HepG2 (cell line): ENCODE measurements around the gene SCG2. TPM values are rescaled to one million over a fixed set of nuclear protein-coding genes. Genes with fewer than 3 reads are reported as not detected.

ENCODE experiments used
- ATAC-seq: fragments of 200-7000 bp; cut with Tn5 transposase; 3 replicates; pipeline ENCODE4 v1.9.1; 2020; ENCODE audit warnings: mild to moderate bottlenecking, moderate library complexity
- BruUV-seq: library from RNA; stranded (reverse); fragments of 400-500 nt; replicated peaks from 2 replicates; lab custom pipeline; 2021; lab: Mats Ljungman, UMichigan
- CTCF ChIA-PET: fragments of 300-600 bp; formaldehyde crosslinking; extraction: SDS; loops from one replicate; lab custom pipeline; 2021; ENCODE audit warnings: low total read pairs, inconsistent platforms, low intra/inter-chr PET ratio; lab: Yijun Ruan, JAX
- POLR2A ChIA-PET: fragments of 350-600 bp; sonication (Branson Sonifier 250); formaldehyde crosslinking; loops from one replicate; lab custom pipeline; 2020; ENCODE audit warnings: antibody characterized with exemption, inconsistent platforms; lab: Yijun Ruan, JAX
- DNase-seq: peaks from one replicate; pipeline ENCODE4 v3.0.0-alpha.2; 2015; ENCODE audit warnings: low spot score
- FAIRE-seq: peaks from 3 replicates; lab custom pipeline; 2011; peaks lifted over from hg19 to GRCh38; lab: Jason Lieb, UNC
- H2AFZ ChIP-seq: one replicate; pipeline ENCODE4 v1.6.1; 2011; ENCODE audit warnings: low read length, inconsistent platforms
- H3K27ac ChIP-seq: fragments of 300-600 bp; 3 replicates; pipeline ENCODE4 v1.8.0; 2011; ENCODE audit warnings: mixed run types, mild to moderate bottlenecking, mixed read lengths, low read length, inconsistent platforms; ENCODE audit not compliant: insufficient read depth; ENCODE audit errors: extremely low read length
- H3K27me3 ChIP-seq, 2 experiments: fragments of 200-600 bp in 1 of 2; 2 replicates in 1 of 2; 3 replicates in 1 of 2; pipeline versions ENCODE4 v1.6.0 to v1.8.0; 2011; ENCODE audit warnings: low read length in 2 of 2, mild to moderate bottlenecking in 2 of 2, moderate library complexity in 2 of 2, inconsistent platforms in 1 of 2; ENCODE audit not compliant: insufficient read depth in 2 of 2, control insufficient read depth in 1 of 2
- H3K36me3 ChIP-seq, 2 experiments: fragments of 200-600 bp in 1 of 2; replicated peaks in 1 of 2; 2 replicates in 1 of 2; 3 replicates in 1 of 2; pipeline versions ENCODE4 v1.5.1 to v1.8.0; 2011; ENCODE audit warnings: low read length in 2 of 2, inconsistent platforms in 1 of 2; ENCODE audit not compliant: insufficient read depth in 2 of 2, control insufficient read depth in 1 of 2
- H3K4me1 ChIP-seq: 2 replicates; pipeline ENCODE4 v1.5.1; 2012; ENCODE audit warnings: low read length, inconsistent platforms; ENCODE audit not compliant: insufficient read depth
- H3K4me2 ChIP-seq: 2 replicates; pipeline ENCODE4 v1.6.0; 2011; ENCODE audit warnings: low read depth, low read length, inconsistent platforms
- H3K4me3 ChIP-seq, 3 experiments: fragments of 200-600 bp in 1 of 3; sonication (generic), shearing (Covaris generic) in 1 of 3; replicated peaks in 1 of 3; 2 replicates each; pipeline ENCODE4 v1.5.1; 2011 to 2016; ENCODE audit warnings: low read length in 3 of 3, inconsistent platforms in 2 of 3, low read depth in 2 of 3, mild to moderate bottlenecking in 2 of 3, control low read depth in 1 of 3, mixed read lengths in 1 of 3; ENCODE audit not compliant: insufficient read depth in 1 of 3
- H3K79me2 ChIP-seq: one replicate; pipeline ENCODE4 v1.6.1; 2011; ENCODE audit warnings: low read length, inconsistent platforms; ENCODE audit not compliant: insufficient read depth
- H3K9ac ChIP-seq: 2 replicates; pipeline ENCODE4 v1.6.0; 2011; ENCODE audit warnings: mild to moderate bottlenecking, low read depth, low read length, inconsistent platforms; ENCODE audit not compliant: insufficient read depth
- H3K9me3 ChIP-seq: 2 replicates; pipeline ENCODE4 v1.5.1; 2012; ENCODE audit warnings: mild to moderate bottlenecking, low read length
- H4K20me1 ChIP-seq: 2 replicates; pipeline ENCODE4 v1.6.0; 2011; ENCODE audit warnings: inconsistent platforms, mild to moderate bottlenecking, low read length, moderate library complexity; ENCODE audit not compliant: insufficient read depth
- CC2D1A ChIP-seq: sonication (generic); formaldehyde crosslinking; IDR thresholded peaks from 2 replicates; pipeline ENCODE4 v1.8.1; 2023; ENCODE audit warnings: mild to moderate bottlenecking, missing genetic modification reagents
- HOXD1 ChIP-seq: sonication (generic); formaldehyde crosslinking; IDR thresholded peaks from 2 replicates; pipeline ENCODE4 v1.5.0; 2020; ENCODE audit warnings: missing genetic modification reagents
- KDM5A ChIP-seq: fragments of 200-600 bp; sonication (generic); IDR thresholded peaks from 2 replicates; pipeline ENCODE4 v1.7.0; 2018; ENCODE audit warnings: antibody characterized with exemption, mild to moderate bottlenecking, low read length, borderline replicate concordance
- NR1H2 ChIP-seq: sonication (generic); formaldehyde crosslinking; IDR thresholded peaks from 2 replicates; pipeline ENCODE4 v1.8.1; 2022; ENCODE audit warnings: low read depth, missing genetic modification reagents, borderline replicate concordance
- PLRG1 ChIP-seq: fragments of 450-650 bp; conservative IDR thresholded peaks from 2 replicates; pipeline ENCODE4 v1.6.1; 2016
- PRMT3 ChIP-seq: sonication (generic); formaldehyde crosslinking; IDR thresholded peaks from 2 replicates; pipeline ENCODE4 v1.8.1; 2022; ENCODE audit warnings: low read depth, mild to moderate bottlenecking, moderate library complexity, missing genetic modification reagents, borderline replicate concordance
- ZKSCAN8 ChIP-seq: IDR thresholded peaks from 2 replicates; pipeline ENCODE4 v1.6.1; 2016; ENCODE audit warnings: borderline replicate concordance, missing genetic modification reagents, missing compliant biosample characterization
- ZNF468 ChIP-seq: sonication (generic); formaldehyde crosslinking; IDR thresholded peaks from 2 replicates; pipeline ENCODE4 v1.8.0; 2022; ENCODE audit warnings: mild to moderate bottlenecking, moderate library complexity, missing genetic modification reagents
- ZNF563 ChIP-seq: sonication (generic); formaldehyde crosslinking; IDR thresholded peaks from 2 replicates; pipeline ENCODE4 v1.8.0; 2022; ENCODE audit warnings: mild to moderate bottlenecking, moderate library complexity, missing genetic modification reagents
- ZSCAN20 ChIP-seq: sonication (generic); formaldehyde crosslinking; IDR thresholded peaks from 2 replicates; pipeline ENCODE4 v1.4.0; 2020; ENCODE audit warnings: missing genetic modification reagents, mild to moderate bottlenecking, borderline replicate concordance
- WGBS: methylation state at CpG from one replicate; pipeline ENCODE4 v1.1.6; 2017; ENCODE audit warnings: low lambda C conversion rate; 5-methylcytosine and 5-hydroxymethylcytosine counted together
- in situ Hi-C: cut with HindIII; loops from 2 replicates; pipeline ENCODE4 v1.10.0; 2017; ENCODE audit warnings: low pct_unique_long_range_greater_than_20kb; ENCODE audit not compliant: extremely low pct_ligation_motif_present
- intact Hi-C: fragments of 100-400 bp; cut with micrococcal nuclease; formaldehyde crosslinking; loops from one replicate; pipeline ENCODE4 v1.10.0; 2022; ENCODE audit not compliant: unreplicated experiment
- polyA plus RNA-seq, 8 experiments: library from polyadenylated mRNA; depleted of rRNA in 3 of 8; stranded (reverse) in 7 of 8; unstranded in 1 of 8; fragments of >200 nt; fragmentation: Illumina TruSeq in 4 of 8; extraction: Trizol in 4 of 8; gene quantifications; 2 replicates each; pipeline versions ENCODE4 v1.2.1 to v1.2.3, GENCODE V29; 2011 to 2016; ENCODE audit warnings: low read depth in 4 of 8, missing spikeins in 1 of 8, mixed read lengths in 1 of 8; ENCODE audit not compliant: insufficient read depth in 1 of 8
- total RNA-seq, 5 experiments: library from RNA; depleted of rRNA; stranded (reverse); fragments of >200 nt; fragmentation: Illumina TruSeq; extraction: Trizol; gene quantifications; 2 replicates each; pipeline ENCODE4 v1.2.3, GENCODE V29; 2016; ENCODE audit warnings: low read depth in 1 of 5
- TF ChIP-seq, protein P1 (sequence below): fragments of 450-650 bp; IDR thresholded peaks from 2 replicates; pipeline ENCODE4 v1.6.1; 2017; ENCODE audit warnings: mild to moderate bottlenecking
- TF ChIP-seq, protein P2 (sequence below): sonication (generic); formaldehyde crosslinking; IDR thresholded peaks from 2 replicates; pipeline ENCODE4 v1.4.0; 2020; ENCODE audit warnings: missing genetic modification reagents
- TF ChIP-seq, protein P3 (sequence below): sonication (generic); formaldehyde crosslinking; IDR thresholded peaks from 2 replicates; pipeline ENCODE4 v1.5.1; 2020; ENCODE audit warnings: mild to moderate bottlenecking, missing genetic modification reagents, moderate library complexity

SCG2 gene
- total and polyA plus RNA-seq, 2 of the 13 experiments (the other 11 are each of a cell fraction or from before 2014, with no cell fraction given): not detected

DNA sequence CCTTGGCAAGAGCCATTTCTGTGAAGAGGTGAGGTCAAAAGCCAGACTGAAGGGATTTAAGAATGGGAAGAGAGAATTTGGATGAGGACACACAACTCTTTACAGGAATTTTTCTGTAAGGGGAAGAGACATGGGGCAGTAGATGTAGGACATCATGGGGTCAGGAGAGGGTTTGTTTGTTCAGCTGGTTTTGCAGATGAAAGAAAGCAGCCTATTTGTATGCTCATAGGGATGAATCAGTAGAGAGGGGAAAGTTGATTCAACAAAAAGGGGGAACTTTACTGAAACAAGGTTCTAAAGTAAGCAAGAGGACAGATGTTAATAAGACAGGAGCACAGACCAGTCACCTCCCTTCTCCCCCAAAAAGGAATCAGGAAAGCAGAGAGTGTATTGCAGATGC is 11.2 kb downstream of the SCG2 start (continued):
- TF ChIP-seq, protein P1, sequence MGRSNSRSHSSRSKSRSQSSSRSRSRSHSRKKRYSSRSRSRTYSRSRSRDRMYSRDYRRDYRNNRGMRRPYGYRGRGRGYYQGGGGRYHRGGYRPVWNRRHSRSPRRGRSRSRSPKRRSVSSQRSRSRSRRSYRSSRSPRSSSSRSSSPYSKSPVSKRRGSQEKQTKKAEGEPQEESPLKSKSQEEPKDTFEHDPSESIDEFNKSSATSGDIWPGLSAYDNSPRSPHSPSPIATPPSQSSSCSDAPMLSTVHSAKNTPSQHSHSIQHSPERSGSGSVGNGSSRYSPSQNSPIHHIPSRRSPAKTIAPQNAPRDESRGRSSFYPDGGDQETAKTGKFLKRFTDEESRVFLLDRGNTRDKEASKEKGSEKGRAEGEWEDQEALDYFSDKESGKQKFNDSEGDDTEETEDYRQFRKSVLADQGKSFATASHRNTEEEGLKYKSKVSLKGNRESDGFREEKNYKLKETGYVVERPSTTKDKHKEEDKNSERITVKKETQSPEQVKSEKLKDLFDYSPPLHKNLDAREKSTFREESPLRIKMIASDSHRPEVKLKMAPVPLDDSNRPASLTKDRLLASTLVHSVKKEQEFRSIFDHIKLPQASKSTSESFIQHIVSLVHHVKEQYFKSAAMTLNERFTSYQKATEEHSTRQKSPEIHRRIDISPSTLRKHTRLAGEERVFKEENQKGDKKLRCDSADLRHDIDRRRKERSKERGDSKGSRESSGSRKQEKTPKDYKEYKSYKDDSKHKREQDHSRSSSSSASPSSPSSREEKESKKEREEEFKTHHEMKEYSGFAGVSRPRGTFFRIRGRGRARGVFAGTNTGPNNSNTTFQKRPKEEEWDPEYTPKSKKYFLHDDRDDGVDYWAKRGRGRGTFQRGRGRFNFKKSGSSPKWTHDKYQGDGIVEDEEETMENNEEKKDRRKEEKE: no peak
- TF ChIP-seq PRMT3 (CRISPR knock-in tag) (no peak), PLRG1 (no peak), ZSCAN20 (CRISPR knock-in tag) (no peak), CC2D1A (CRISPR knock-in tag) (no peak), ZKSCAN8 (CRISPR knock-in tag) (no peak), NR1H2 (CRISPR knock-in tag) (no peak), HOXD1 (CRISPR knock-in tag) (no peak)
- TF ChIP-seq, protein P2, sequence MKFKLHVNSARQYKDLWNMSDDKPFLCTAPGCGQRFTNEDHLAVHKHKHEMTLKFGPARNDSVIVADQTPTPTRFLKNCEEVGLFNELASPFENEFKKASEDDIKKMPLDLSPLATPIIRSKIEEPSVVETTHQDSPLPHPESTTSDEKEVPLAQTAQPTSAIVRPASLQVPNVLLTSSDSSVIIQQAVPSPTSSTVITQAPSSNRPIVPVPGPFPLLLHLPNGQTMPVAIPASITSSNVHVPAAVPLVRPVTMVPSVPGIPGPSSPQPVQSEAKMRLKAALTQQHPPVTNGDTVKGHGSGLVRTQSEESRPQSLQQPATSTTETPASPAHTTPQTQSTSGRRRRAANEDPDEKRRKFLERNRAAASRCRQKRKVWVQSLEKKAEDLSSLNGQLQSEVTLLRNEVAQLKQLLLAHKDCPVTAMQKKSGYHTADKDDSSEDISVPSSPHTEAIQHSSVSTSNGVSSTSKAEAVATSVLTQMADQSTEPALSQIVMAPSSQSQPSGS: no peak

DNA sequence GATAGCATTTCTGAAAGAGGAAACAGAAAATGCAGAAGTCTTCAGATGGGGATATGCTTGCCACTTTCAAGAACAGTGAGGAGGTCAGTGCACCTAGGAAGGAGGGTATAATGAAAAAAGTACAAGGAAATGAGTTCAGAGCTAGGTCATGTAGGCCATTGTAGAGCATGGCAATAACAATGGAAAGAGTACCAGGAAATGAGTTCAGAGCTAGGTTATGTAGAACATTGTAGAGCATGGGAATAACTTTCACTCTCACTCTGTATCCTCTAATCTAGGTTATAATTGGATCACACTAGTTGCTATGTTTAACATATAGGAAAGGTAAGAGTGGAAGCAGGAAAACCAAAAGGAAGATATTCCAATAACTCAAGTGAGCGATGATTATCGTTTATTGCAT is 12.3 kb downstream of the SCG2 start:
- intact Hi-C loops (no loop called here), in situ Hi-C loops (no loop called here)
- no peak overlapping the region for H3K27ac ChIP-seq
- no peak overlapping the region for H2AFZ ChIP-seq
- H3K9ac ChIP-seq: no peak overlapping the region
- no peak overlapping the region for H3K4me3 ChIP-seq
- H3K27me3 ChIP-seq: no peaks in the 10 kb centered on the region
- WGBS: 10% methylated on average over 2 of the region's 2 CpGs
- ChIA-PET CTCF (no interaction called here), POLR2A (no interaction called here)
- FAIRE-seq (no peak), ATAC-seq (no peak), DNase-seq (no peak)
- no peaks in the 10 kb centered on the region for H3K36me3 ChIP-seq
- H3K79me2 ChIP-seq: no peaks in the 10 kb centered on the region
- H4K20me1 ChIP-seq: no peaks in the 10 kb centered on the region
- no TSS peak for BruUV-seq
- no peaks in the 10 kb centered on the region for H3K4me1 ChIP-seq
- H3K4me2 ChIP-seq: no peak overlapping the region
- TF ChIP-seq, protein P3, sequence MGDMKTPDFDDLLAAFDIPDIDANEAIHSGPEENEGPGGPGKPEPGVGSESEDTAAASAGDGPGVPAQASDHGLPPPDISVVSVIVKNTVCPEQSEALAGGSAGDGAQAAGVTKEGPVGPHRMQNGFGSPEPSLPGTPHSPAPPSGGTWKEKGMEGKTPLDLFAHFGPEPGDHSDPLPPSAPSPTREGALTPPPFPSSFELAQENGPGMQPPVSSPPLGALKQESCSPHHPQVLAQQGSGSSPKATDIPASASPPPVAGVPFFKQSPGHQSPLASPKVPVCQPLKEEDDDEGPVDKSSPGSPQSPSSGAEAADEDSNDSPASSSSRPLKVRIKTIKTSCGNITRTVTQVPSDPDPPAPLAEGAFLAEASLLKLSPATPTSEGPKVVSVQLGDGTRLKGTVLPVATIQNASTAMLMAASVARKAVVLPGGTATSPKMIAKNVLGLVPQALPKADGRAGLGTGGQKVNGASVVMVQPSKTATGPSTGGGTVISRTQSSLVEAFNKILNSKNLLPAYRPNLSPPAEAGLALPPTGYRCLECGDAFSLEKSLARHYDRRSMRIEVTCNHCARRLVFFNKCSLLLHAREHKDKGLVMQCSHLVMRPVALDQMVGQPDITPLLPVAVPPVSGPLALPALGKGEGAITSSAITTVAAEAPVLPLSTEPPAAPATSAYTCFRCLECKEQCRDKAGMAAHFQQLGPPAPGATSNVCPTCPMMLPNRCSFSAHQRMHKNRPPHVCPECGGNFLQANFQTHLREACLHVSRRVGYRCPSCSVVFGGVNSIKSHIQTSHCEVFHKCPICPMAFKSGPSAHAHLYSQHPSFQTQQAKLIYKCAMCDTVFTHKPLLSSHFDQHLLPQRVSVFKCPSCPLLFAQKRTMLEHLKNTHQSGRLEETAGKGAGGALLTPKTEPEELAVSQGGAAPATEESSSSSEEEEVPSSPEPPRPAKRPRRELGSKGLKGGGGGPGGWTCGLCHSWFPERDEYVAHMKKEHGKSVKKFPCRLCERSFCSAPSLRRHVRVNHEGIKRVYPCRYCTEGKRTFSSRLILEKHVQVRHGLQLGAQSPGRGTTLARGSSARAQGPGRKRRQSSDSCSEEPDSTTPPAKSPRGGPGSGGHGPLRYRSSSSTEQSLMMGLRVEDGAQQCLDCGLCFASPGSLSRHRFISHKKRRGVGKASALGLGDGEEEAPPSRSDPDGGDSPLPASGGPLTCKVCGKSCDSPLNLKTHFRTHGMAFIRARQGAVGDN (CRISPR knock-in tag): no peak
- TF ChIP-seq ZNF468 (CRISPR knock-in tag) (no peak), KDM5A (no peak), ZNF563 (CRISPR knock-in tag) (no peak)
- no peaks in the 10 kb centered on the region for H3K9me3 ChIP-seq
